Measurements from ENCODE around the gene SLC13A5.

DNA sequence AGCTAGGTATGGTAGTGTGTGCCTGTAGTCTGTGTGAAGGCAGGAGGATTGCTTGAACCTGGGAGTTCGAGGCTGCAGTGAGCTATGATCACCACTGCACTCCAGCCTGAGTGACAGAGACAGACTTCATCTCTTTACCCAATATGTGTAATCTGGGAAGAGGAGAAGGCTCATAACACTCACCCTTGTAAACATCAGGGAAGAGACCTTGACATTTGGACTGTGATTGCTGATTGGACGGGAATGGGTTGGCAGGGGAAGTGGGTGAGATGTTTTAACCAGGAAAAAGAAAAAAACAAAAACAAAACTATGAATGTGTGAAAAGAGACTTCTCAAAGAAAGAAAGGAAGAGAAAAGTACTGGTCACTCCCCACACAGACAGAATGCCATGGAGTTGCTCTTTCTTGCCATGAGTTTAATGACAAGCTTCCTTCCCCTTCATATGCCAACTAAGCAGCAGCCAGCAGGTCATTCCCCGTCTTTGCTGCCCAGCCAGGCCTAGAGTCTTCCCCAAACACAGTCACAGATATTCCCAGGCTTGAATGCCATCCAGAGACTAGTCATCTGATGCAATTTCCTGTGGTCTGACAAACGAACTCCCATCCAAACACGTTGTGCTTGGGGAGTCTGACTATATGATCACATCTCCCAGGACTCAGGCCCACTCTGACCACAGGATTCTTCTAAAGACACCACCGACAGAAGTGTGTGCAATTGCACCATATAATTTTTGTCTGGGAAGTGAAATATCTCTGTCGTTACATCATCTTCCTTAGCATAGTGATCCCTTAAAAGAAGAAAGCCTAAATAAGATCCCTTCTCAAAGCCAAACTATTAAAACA lies 39.1 kb upstream of the SLC13A5 start:
- TF ChIP-seq CTCF (conservative IDR thresholded peaks at IDR 0.05; ENCODE audit: low read depth, low read length) (no peak), EZH2 (IDR thresholded peaks at IDR 0.05; ENCODE audit: low read length, unreplicated experiment) (no peak)

All from PC-3 (cell line).